ENCODE data around the gene CLDN6.

Gene CLDN6

DNA sequence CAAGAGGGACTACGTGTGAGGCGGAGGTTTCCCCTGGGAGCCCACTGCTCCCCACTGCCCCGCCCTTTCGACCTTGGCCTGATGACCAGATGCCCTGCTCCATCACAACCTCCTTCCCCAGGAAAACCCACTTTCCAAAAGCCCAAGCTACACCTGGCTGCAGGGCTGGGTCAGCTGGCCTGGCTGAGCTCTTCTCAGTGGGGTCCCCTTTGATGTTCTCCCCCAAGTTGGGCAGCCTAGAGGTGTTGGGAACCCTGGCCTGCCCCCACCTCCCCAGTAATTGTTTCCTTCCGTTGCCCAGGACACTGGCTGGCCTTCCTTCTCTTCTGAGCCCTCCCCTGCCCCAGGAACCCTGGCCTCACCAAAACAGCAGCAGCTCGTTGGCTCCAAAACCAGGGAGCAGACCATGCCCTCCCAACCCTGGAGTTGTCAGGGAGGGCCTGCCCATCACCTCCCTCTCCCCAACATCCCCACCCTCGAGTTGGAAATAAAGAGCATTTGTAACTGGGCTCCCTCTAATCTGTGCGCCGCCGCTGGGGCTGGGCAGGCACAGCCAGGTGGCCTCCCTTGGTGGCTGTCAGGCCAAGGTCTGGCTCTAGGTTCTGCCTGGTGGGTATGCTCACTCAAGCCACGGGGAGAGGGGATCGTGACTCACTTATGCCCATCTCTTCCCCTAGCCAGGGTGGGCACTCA, 3.8 kb downstream of the CLDN6 start:
- CTCF ChIA-PET, result interaction anchor here (1.1 to 1.4 kb wide), 2 partner anchors 12 to 14 kb away, joined by 3 to 4 read pairs; no protein-coding TSS in a partner anchor
- POLR2A ChIA-PET, result no interaction called here
- no peak for TF ChIP-seq CTCF (IDR thresholded peaks at IDR 0.05; ENCODE audit: control extremely low read depth, extremely low read depth, low read depth, missing control alignments)
- DNase-seq (ENCODE audit: extremely low spot score), result no peak

GRCh38 chr16:3013491-3013951, 4.5 kb downstream of the CLDN6 start:
- TF ChIP-seq CTCF (IDR thresholded peaks at IDR 0.05; ENCODE audit: control extremely low read depth, extremely low read depth, low read depth, missing control alignments), result no peak
- ChIA-PET POLR2A (no interaction called here), CTCF (no interaction called here)
- no peak for DNase-seq (ENCODE audit: extremely low spot score)

GRCh38 chr16:3012828-3013420, 5.1 kb downstream of the CLDN6 start, which contains the start of gene CLDN9:
Gene CLDN9 (plus strand): TSS chr16:3012923. CDS start chr16:3013363, 440 bp downstream.
- TF ChIP-seq CTCF (IDR thresholded peaks at IDR 0.05; ENCODE audit: control extremely low read depth, extremely low read depth, low read depth, missing control alignments), result no peak
- CTCF ChIA-PET, result interaction anchor here (1.0 to 1.2 kb wide), 2 partner anchors 15 to 117 kb away, joined by 3 to 4 read pairs; no protein-coding TSS in a partner anchor
- no peak for DNase-seq (ENCODE audit: extremely low spot score)
- POLR2A ChIA-PET, result no interaction called here

DNA sequence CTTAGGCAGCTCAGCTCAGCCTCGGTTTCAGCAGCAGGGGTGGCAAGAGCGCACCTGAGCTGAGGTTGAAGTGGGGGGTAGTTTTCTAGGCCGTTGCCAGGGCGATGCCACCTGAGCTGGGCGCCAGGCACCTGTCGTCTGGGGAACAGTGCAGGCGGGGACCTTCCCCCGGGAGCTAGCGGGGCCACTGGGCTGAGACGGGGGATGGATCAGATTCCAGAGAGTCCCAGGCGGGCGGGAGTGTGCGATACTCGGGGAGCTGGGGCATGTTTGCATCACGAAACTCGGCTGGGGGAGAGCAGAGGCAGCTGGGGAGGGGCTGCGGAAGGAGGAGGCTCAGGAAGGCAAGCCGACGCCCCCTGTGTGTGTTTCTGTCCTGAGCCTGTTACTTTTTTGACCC, 5.7 kb downstream of the CLDN6 start:
- DNase-seq (ENCODE audit: extremely low spot score), result no peak
- no peak for TF ChIP-seq CTCF (IDR thresholded peaks at IDR 0.05; ENCODE audit: control extremely low read depth, extremely low read depth, low read depth, missing control alignments)
- CTCF ChIA-PET, result interaction anchor here (0.7 to 1.2 kb wide), 3 partner anchors 16 to 117 kb away, joined by 3 to 4 read pairs (median 3); no protein-coding TSS in a partner anchor
- POLR2A ChIA-PET, result interaction anchor here (0.7 kb wide), 1 partner anchor 851 kb away, joined by 8 read pairs; no protein-coding TSS in a partner anchor

DNA sequence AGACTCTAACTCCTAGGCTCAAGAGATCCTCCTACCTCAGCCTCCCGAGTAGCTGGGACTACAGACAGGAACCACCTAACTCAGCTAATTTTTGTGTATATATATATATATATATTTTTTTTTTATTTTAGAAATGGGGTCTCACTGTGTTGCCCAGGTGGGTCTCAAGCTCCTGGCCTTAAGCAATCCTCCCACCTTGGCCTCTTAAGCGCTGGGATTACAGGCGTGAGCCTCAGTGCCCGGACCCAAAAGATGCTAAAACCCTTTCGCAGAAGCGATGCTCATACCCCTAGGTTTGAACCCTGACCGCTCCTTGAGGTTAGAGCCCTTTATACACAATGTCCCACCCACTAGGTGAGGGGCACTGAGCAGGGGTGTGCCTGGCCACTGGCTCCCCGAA, 7.5 kb downstream of the CLDN6 start:
- POLR2A ChIA-PET, result interaction anchor here (0.6 kb wide), 1 partner anchor 13 kb away, joined by 3 read pairs; the partner anchor contains the start of genes HCFC1R1 and THOC6
- DNase-seq (ENCODE audit: extremely low spot score), result no peak
- CTCF ChIA-PET, result interaction anchor here (1.2 to 11.8 kb wide), 3 partner anchors 15 to 26 kb away, joined by 3 to 231 read pairs (median 3); partner anchors contain the start of genes CLDN6, HCFC1R1, THOC6 and TNFRSF12A
- TF ChIP-seq CTCF (IDR thresholded peaks at IDR 0.05; ENCODE audit: control extremely low read depth, extremely low read depth, low read depth, missing control alignments), result no peak

DNA sequence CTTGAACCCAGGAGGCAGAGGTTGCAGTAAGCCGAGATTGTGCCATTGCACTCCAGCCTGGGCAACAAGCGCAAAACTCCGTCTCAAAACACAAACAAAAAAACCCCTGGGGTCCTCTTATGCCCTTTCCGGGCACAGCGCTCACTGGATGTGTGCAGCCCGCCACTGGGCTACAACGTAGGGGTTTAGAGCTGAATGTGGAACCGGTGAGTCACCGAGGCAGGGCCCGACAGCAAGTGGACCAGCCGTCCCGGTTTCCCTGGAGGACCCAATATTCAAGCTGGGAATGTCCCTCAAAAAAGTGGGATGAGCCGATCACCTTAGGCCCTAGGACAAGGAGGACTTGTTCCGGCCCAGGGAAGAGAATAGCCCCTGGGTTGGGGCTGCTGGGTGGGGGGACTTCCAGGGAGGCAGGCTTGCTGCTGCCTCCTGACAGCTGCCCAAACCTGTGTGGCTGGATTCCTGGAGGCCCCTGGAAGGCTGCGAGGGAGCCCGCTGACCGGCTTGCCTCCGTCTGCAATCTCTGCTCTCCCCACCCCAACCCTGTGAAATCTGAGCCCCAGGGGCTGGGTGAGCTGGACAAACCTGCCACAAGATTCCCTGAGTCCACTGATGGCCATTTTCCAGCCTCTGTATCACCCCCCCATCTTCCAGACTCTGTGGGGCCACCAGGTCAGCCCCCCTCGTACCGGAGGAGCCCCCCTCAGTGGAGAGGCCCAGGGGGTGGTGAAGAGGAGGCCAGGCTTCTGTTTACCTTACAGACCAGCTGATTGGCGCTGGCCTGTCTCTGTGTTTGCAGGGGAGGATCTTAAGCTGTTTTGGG, 8.2 kb downstream of the CLDN6 start:
- no peak for DNase-seq (ENCODE audit: extremely low spot score)
- POLR2A ChIA-PET, result interaction anchor here (0.6 kb wide), 2 partner anchors 14 to 15 kb away, joined by 3 read pairs; partner anchors contain the start of genes HCFC1R1 and THOC6
- CTCF ChIA-PET, result interaction anchor here (1.2 to 11.8 kb wide), 2 partner anchors 16 to 25 kb away, joined by 3 to 231 read pairs; partner anchors contain the start of genes CLDN6, HCFC1R1, THOC6 and TNFRSF12A
- TF ChIP-seq CTCF (IDR thresholded peaks at IDR 0.05; ENCODE audit: control extremely low read depth, extremely low read depth, low read depth, missing control alignments), result no peak

Measured in GM10248 (cell line).